ENCODE measurements around the gene RPS6KB1. TPM values are rescaled to one million over a fixed set of nuclear protein-coding genes. Genes with fewer than 3 reads are reported as not detected.
"Not testable (repeated sequence)": the region's sequence is repeated elsewhere in the genome, so short reads cannot be mapped to it uniquely, and the experiment has no call there.

The RPS6KB1 gene
- total RNA-seq, 1 donor from 2014 or later, result 16.4 TPM

GRCh38 chr17:59930768-59931167, 37.8 kb downstream of the RPS6KB1 start:
- not testable (repeated sequence) for DNase-seq (ENCODE audit: low spot score)
- ATAC-seq, result peak; percentile 61

- ATAC-seq; DNase-seq (ENCODE audit: low spot score): not testable (repeated sequence)
Observed at GRCh38 chr17:59933317-59933716, 40.4 kb downstream of the RPS6KB1 start.

- not testable (repeated sequence) for ATAC-seq; DNase-seq (ENCODE audit: low spot score)
Observed at GRCh38 chr17:59940697-59941096, 47.8 kb downstream of the RPS6KB1 start.

GRCh38 chr17:59941131-59941530, 48.2 kb downstream of the RPS6KB1 start:
- ATAC-seq, result no peak

GRCh38 chr17:59946433-59946832, 53.5 kb downstream of the RPS6KB1 start:
- ATAC-seq; DNase-seq (ENCODE audit: low spot score): not testable (repeated sequence)

More at GRCh38 chr17:59941131-59941530, 48.2 kb downstream of the RPS6KB1 start:
- no peak for DNase-seq (ENCODE audit: low spot score)

- not testable (repeated sequence) for DNase-seq (ENCODE audit: low spot score); ATAC-seq
Observed at GRCh38 chr17:59947310-59947709, 54.4 kb downstream of the RPS6KB1 start.

- no peak for ATAC-seq
- no peak for DNase-seq (ENCODE audit: low spot score)
Observed at GRCh38 chr17:59950049-59950448, 57.1 kb downstream of the RPS6KB1 start.

GRCh38 chr17:59954856-59955255, 61.9 kb downstream of the RPS6KB1 start:
- ATAC-seq (no peak), DNase-seq (ENCODE audit: low spot score) (no peak)

GRCh38 chr17:59959574-59959973, 66.7 kb downstream of the RPS6KB1 start:
- ATAC-seq; DNase-seq (ENCODE audit: low spot score): not testable (repeated sequence)

- ATAC-seq, result no peak
- DNase-seq (ENCODE audit: low spot score), result no peak
Observed at GRCh38 chr17:59962739-59963318, 69.9 kb downstream of the RPS6KB1 start.

GRCh38 chr17:59963738-59964481, 71.0 kb downstream of the RPS6KB1 start:
- DNase-seq (ENCODE audit: low spot score), result peak; percentile 59
- ATAC-seq, result peak; percentile 61

- DNase-seq (ENCODE audit: low spot score), result peak; percentile 93
Observed at GRCh38 chr17:59964482-59965328, 71.8 kb downstream of the RPS6KB1 start, which contains the start of gene RNFT1. Gene RNFT1, minus strand, starts transcription at chr17:59964740. Its CDS starts 77 bp downstream, at chr17:59964663.

GRCh38 chr17:59971771-59972170, 78.8 kb downstream of the RPS6KB1 start:
- not testable (repeated sequence) for ATAC-seq; DNase-seq (ENCODE audit: low spot score)

More at GRCh38 chr17:59964482-59965328, 71.8 kb downstream of the RPS6KB1 start, which contains the start of gene RNFT1:
- peak; percentile 96 for ATAC-seq

GRCh38 chr17:59972778-59973177, 79.9 kb downstream of the RPS6KB1 start:
- no peak for ATAC-seq
- DNase-seq (ENCODE audit: low spot score), result no peak

- DNase-seq (ENCODE audit: low spot score); ATAC-seq: not testable (repeated sequence)
Observed at GRCh38 chr17:59973483-59973882, 80.6 kb downstream of the RPS6KB1 start.

GRCh38 chr17:59975166-59975565, 82.2 kb downstream of the RPS6KB1 start:
- not testable (repeated sequence) for ATAC-seq; DNase-seq (ENCODE audit: low spot score)

- not testable (repeated sequence) for DNase-seq (ENCODE audit: low spot score); ATAC-seq
Observed at GRCh38 chr17:59996608-59997007, 103.7 kb downstream of the RPS6KB1 start.

All from left lobe of liver (tissue), 2 donors.